HEK293T (cell line): ENCODE measurements around the gene EPHA4.

Experiments used
- CTCF ChIA-PET: fragments of 350-600 bp; formaldehyde crosslinking; extraction: SDS; loops from one replicate; lab custom pipeline; 2021; ENCODE audit warnings: antibody characterized with exemption, inconsistent platforms; lab: Yijun Ruan, JAX
- POLR2A ChIA-PET: fragments of 350-600 bp; formaldehyde crosslinking; extraction: SDS; loops from one replicate; lab custom pipeline; 2020; ENCODE audit warnings: antibody characterized with exemption, inconsistent platforms; lab: Yijun Ruan, JAX
- DNase-seq: peaks from one replicate; pipeline ENCODE4 v3.0.0; 2012; ENCODE audit warnings: mixed read lengths; ENCODE audit errors: extremely low spot score
- ARNT ChIP-seq: fragments of 450-650 bp; IDR thresholded peaks from 2 replicates; pipeline ENCODE4 v1.6.1; 2017; ENCODE audit warnings: mild to moderate bottlenecking
- BHLHE40 ChIP-seq: fragments of 450-650 bp; IDR thresholded peaks from 2 replicates; pipeline ENCODE4 v1.6.1; 2016; ENCODE audit warnings: mild to moderate bottlenecking, moderate library complexity, borderline replicate concordance
- CTBP1 ChIP-seq: fragments of 450-650 bp; IDR thresholded peaks from 2 replicates; pipeline ENCODE4 v1.6.1; 2016; ENCODE audit warnings: borderline replicate concordance
- ELF4 ChIP-seq: fragments of 450-650 bp; IDR thresholded peaks from 2 replicates; pipeline ENCODE4 v1.6.1; 2017; ENCODE audit warnings: antibody characterized with exemption
- FOXA1 ChIP-seq: fragments of 450-650 bp; IDR thresholded peaks from 2 replicates; pipeline ENCODE4 v1.6.1; 2016; ENCODE audit warnings: mild to moderate bottlenecking
- FOXK2 ChIP-seq: fragments of 450-650 bp; IDR thresholded peaks from 2 replicates; pipeline ENCODE4 v1.6.1; 2016; ENCODE audit warnings: mild to moderate bottlenecking
- FOXM1 ChIP-seq: fragments of 450-650 bp; IDR thresholded peaks from 2 replicates; pipeline ENCODE4 v1.6.1; 2017; ENCODE audit warnings: mild to moderate bottlenecking, borderline replicate concordance
- HDGF ChIP-seq: fragments of 450-650 bp; IDR thresholded peaks from 2 replicates; pipeline ENCODE4 v1.6.1; 2017; ENCODE audit warnings: antibody characterized with exemption, borderline replicate concordance
- L3MBTL2 ChIP-seq: fragments of 450-650 bp; conservative IDR thresholded peaks from 2 replicates; pipeline ENCODE4 v1.6.1; 2016; ENCODE audit warnings: mild to moderate bottlenecking
- LEF1 ChIP-seq: fragments of 450-650 bp; IDR thresholded peaks from 2 replicates; pipeline ENCODE4 v1.6.1; 2017; ENCODE audit warnings: mild to moderate bottlenecking, borderline replicate concordance
- NFRKB ChIP-seq: fragments of 450-650 bp; IDR thresholded peaks from 2 replicates; pipeline ENCODE4 v1.6.1; 2016; ENCODE audit warnings: mild to moderate bottlenecking, moderate library complexity
- PKNOX1 ChIP-seq: fragments of 450-650 bp; IDR thresholded peaks from 2 replicates; pipeline ENCODE4 v1.6.1; 2016
- SP1 ChIP-seq: fragments of 450-650 bp; IDR thresholded peaks from 2 replicates; pipeline ENCODE4 v1.6.1; 2017
- SUZ12 ChIP-seq: fragments of 450-650 bp; IDR thresholded peaks from 2 replicates; pipeline ENCODE4 v1.6.1; 2016; ENCODE audit warnings: mild to moderate bottlenecking
- TARDBP ChIP-seq: fragments of 450-650 bp; IDR thresholded peaks from 2 replicates; pipeline ENCODE4 v1.6.1; 2016
- ZNF384 ChIP-seq: fragments of 450-650 bp; IDR thresholded peaks from 2 replicates; pipeline ENCODE4 v1.6.1; 2016

Gene EPHA4

GRCh38 chr2:221608442-221608841 lies 36.3 kb upstream of the EPHA4 start:
- CTCF ChIA-PET, result no interaction called here
- POLR2A ChIA-PET, result no interaction called here
- no peak for DNase-seq
- TF ChIP-seq FOXK2 (no peak), SUZ12 (no peak), FOXA1 (no peak), ELF4 (no peak), CTBP1 (no peak), L3MBTL2 (no peak), LEF1 (no peak), NFRKB (no peak), TARDBP (no peak), SP1 (no peak), ARNT (no peak), FOXM1 (no peak), ZNF384 (no peak), BHLHE40 (no peak)

- no peak for TF ChIP-seq SP1
- no peak for TF ChIP-seq HDGF
- CTCF ChIA-PET, result no interaction called here
- DNase-seq, result no peak
- POLR2A ChIA-PET, result no interaction called here
Measured at GRCh38 chr2:221606424-221606823, 34.3 kb upstream of the EPHA4 start.

- POLR2A ChIA-PET, result no interaction called here
- no peak for TF ChIP-seq FOXM1
- no peak for TF ChIP-seq FOXK2
- DNase-seq, result no peak
- CTCF ChIA-PET, result no interaction called here
Measured at GRCh38 chr2:221605751-221606240, 33.7 kb upstream of the EPHA4 start.

- POLR2A ChIA-PET, result no interaction called here
- no peak for TF ChIP-seq ELF4
- no peak for TF ChIP-seq HDGF
- no peak for TF ChIP-seq TARDBP
- TF ChIP-seq PKNOX1, result no peak
- TF ChIP-seq FOXM1, result no peak
- no peak for TF ChIP-seq FOXK2
- no peak for TF ChIP-seq ZNF384
- TF ChIP-seq LEF1, result no peak
- TF ChIP-seq BHLHE40, result no peak
- no peak for TF ChIP-seq NFRKB
- no peak for TF ChIP-seq ARNT
- TF ChIP-seq L3MBTL2, result no peak
- DNase-seq, result no peak
- CTCF ChIA-PET, result interaction anchor here (0.6 kb wide), 1 partner anchor 1866 kb away, joined by 6 read pairs; no protein-coding TSS in a partner anchor
Measured at GRCh38 chr2:221602938-221603337, 30.8 kb upstream of the EPHA4 start.

- TF ChIP-seq FOXA1 (no peak), NFRKB (no peak), CTBP1 (no peak), L3MBTL2 (no peak), ZNF384 (no peak), TARDBP (no peak), ARNT (no peak), SP1 (no peak), LEF1 (no peak), FOXM1 (no peak), HDGF (no peak), BHLHE40 (no peak), SUZ12 (no peak), FOXK2 (no peak), ELF4 (no peak), PKNOX1 (no peak)
- DNase-seq, result no peak
- CTCF ChIA-PET, result no interaction called here
- POLR2A ChIA-PET, result no interaction called here
Measured at GRCh38 chr2:221601376-221601775, 29.3 kb upstream of the EPHA4 start.

GRCh38 chr2:221600388-221600787 lies 28.3 kb upstream of the EPHA4 start:
- POLR2A ChIA-PET, result no interaction called here
- CTCF ChIA-PET, result no interaction called here
- DNase-seq, result no peak

GRCh38 chr2:221596192-221596591 lies 24.1 kb upstream of the EPHA4 start:
- TF ChIP-seq CTBP1 (no peak), SUZ12 (no peak), BHLHE40 (no peak), LEF1 (no peak), ELF4 (no peak), HDGF (no peak), NFRKB (no peak), FOXK2 (no peak), ZNF384 (no peak), TARDBP (no peak), SP1 (no peak), FOXA1 (no peak), L3MBTL2 (no peak), ARNT (no peak), PKNOX1 (no peak), FOXM1 (no peak)
- ChIA-PET POLR2A (no interaction called here), CTCF (no interaction called here)
- DNase-seq, result no peak

More at GRCh38 chr2:221600388-221600787, 28.3 kb upstream of the EPHA4 start:
- TF ChIP-seq BHLHE40 (no peak), L3MBTL2 (no peak)
